Neural progenitor cell (in vitro differentiated cells): ENCODE data around the gene STRN3. TPM values are rescaled to one million over a fixed set of nuclear protein-coding genes. Genes with fewer than 3 reads are reported as not detected.

Experiments used
- DNase-seq: peaks from one replicate; pipeline ENCODE4 v3.0.0-alpha.2; 2016; ENCODE audit warnings: low spot score
- H2AFZ ChIP-seq: fragments of 200-600 bp; sonication (generic); replicated peaks from 2 replicates; pipeline ENCODE4 v1.6.1; 2016; ENCODE audit warnings: antibody characterized with exemption
- H3F3A ChIP-seq: fragments of 200-600 bp; sonication (generic); 2 replicates; pipeline ENCODE4 v1.6.1; 2016; ENCODE audit warnings: antibody characterized with exemption, low read depth
- H3K27ac ChIP-seq: fragments of 200-600 bp; sonication (generic); 2 replicates; pipeline ENCODE4 v1.5.1; 2016; ENCODE audit warnings: mild to moderate bottlenecking
- H3K27me3 ChIP-seq: fragments of 200-600 bp; sonication (generic); 2 replicates; pipeline ENCODE4 v1.6.1; 2016; ENCODE audit warnings: mild to moderate bottlenecking, moderate library complexity
- H3K36me3 ChIP-seq: fragments of 200-600 bp; sonication (generic); 2 replicates; pipeline ENCODE4 v1.5.1; 2016
- H3K4me1 ChIP-seq: fragments of 200-600 bp; sonication (generic); 2 replicates; pipeline ENCODE4 v1.6.1; 2016; ENCODE audit warnings: mixed run types
- H3K4me2 ChIP-seq: fragments of 200-600 bp; sonication (generic); 2 replicates; pipeline ENCODE4 v1.6.1; 2016
- H3K4me3 ChIP-seq: fragments of 200-600 bp; sonication (generic); 2 replicates; pipeline ENCODE4 v1.5.1; 2016
- H3K79me2 ChIP-seq: fragments of 200-600 bp; sonication (generic); 2 replicates; pipeline ENCODE4 v1.6.1; 2016; ENCODE audit warnings: low read depth
- H3K9ac ChIP-seq: fragments of 200-600 bp; sonication (generic); 2 replicates; pipeline ENCODE4 v1.6.1; 2016
- H3K9me3 ChIP-seq: fragments of 200-600 bp; sonication (generic); 2 replicates; pipeline ENCODE4 v1.5.1; 2016; ENCODE audit warnings: low read depth
- H4K20me1 ChIP-seq: fragments of 200-600 bp; sonication (generic); 2 replicates; pipeline ENCODE4 v1.6.1; 2016; ENCODE audit warnings: low read depth
- H3K27ac Mint-ChIP-seq: 3 replicates; pipeline ENCODE4 v1.8.0; 2021; ENCODE audit warnings: mixed read lengths
- H3K27me3 Mint-ChIP-seq: 2 replicates; pipeline ENCODE4 v1.8.0; 2022; ENCODE audit warnings: low read depth, mild to moderate bottlenecking, inconsistent platforms, moderate library complexity, mixed read lengths; ENCODE audit not compliant: insufficient read depth
- H3K36me3 Mint-ChIP-seq: 3 replicates; pipeline ENCODE4 v1.8.0; 2021; ENCODE audit warnings: mixed read lengths
- H3K4me1 Mint-ChIP-seq: 3 replicates; pipeline ENCODE4 v1.8.0; 2021; ENCODE audit warnings: mixed read lengths
- H3K4me3 Mint-ChIP-seq: 3 replicates; pipeline ENCODE4 v1.8.0; 2021; ENCODE audit warnings: mild to moderate bottlenecking, moderate library complexity, mixed read lengths
- H3K9me3 Mint-ChIP-seq: 3 replicates; pipeline ENCODE4 v1.8.0; 2020; ENCODE audit warnings: mixed read lengths
- CTCF ChIP-seq: fragments of 200-600 bp; sonication (generic); IDR thresholded peaks from 2 replicates; pipeline ENCODE4 v1.5.1; 2017; ENCODE audit warnings: antibody characterized with exemption, mild to moderate bottlenecking
- EZH2 ChIP-seq: fragments of 200-600 bp; sonication (generic); IDR thresholded peaks from 2 replicates; pipeline ENCODE4 v1.6.1; 2017; ENCODE audit warnings: antibody characterized with exemption, mild to moderate bottlenecking, moderate library complexity
- EZH2phosphoT487 ChIP-seq: fragments of 200-600 bp; sonication (generic); IDR thresholded peaks from 2 replicates; pipeline ENCODE4 v1.6.1; 2017; ENCODE audit warnings: antibody characterized with exemption
- total RNA-seq: library from RNA; depleted of rRNA; stranded (reverse); fragments of >200 nt; gene quantifications from 2 replicates; pipeline ENCODE4 v1.2.3, GENCODE V29; 2015; ENCODE audit warnings: low replicate concordance

Gene STRN3
- total RNA-seq, 1 donor from 2014 or later: 104 TPM

GRCh38 chr14:31013841-31014240 is 12.3 kb downstream of the STRN3 start:
- Mint-ChIP-seq H3K36me3 (peaks cover 22% of the 10 kb centered on the region), H3K9me3 (no peaks in the 10 kb centered on the region), H3K4me3 (no peak overlapping the region), H3K27me3 (no peaks in the 10 kb centered on the region), H3K4me1 (peaks cover 6% of the 10 kb centered on the region), H3K27ac (no peak overlapping the region)
- H3K4me1 ChIP-seq: no peaks in the 10 kb centered on the region
- no peak overlapping the region for H3K4me2 ChIP-seq
- H3K4me3 ChIP-seq: no peak overlapping the region
- TF ChIP-seq EZH2phosphoT487 (no peak), CTCF (no peak), EZH2 (no peak)
- no peaks in the 10 kb centered on the region for H3K27me3 ChIP-seq
- H3K79me2 ChIP-seq: peaks cover 100% of the 10 kb centered on the region
- no peaks in the 10 kb centered on the region for H3K9me3 ChIP-seq
- peaks cover 86% of the 10 kb centered on the region for H4K20me1 ChIP-seq
- no peak for DNase-seq
- no peak overlapping the region for H2AFZ ChIP-seq
- no peak overlapping the region for H3K9ac ChIP-seq
- H3F3A ChIP-seq: peaks cover 7% of the 10 kb centered on the region
- H3K27ac ChIP-seq: no peak overlapping the region
- no peaks in the 10 kb centered on the region for H3K36me3 ChIP-seq

GRCh38 chr14:31010935-31011334 is 15.2 kb downstream of the STRN3 start:
- TF ChIP-seq CTCF (no peak), EZH2phosphoT487 (no peak), EZH2 (no peak)
- peaks cover 100% of the 10 kb centered on the region for H3K79me2 ChIP-seq
- no peak overlapping the region for H3K4me2 ChIP-seq
- H3K27me3 ChIP-seq: no peaks in the 10 kb centered on the region
- Mint-ChIP-seq H3K4me1 (no peaks in the 10 kb centered on the region), H3K4me3 (no peak overlapping the region), H3K9me3 (no peaks in the 10 kb centered on the region), H3K36me3 (peaks cover 23% of the 10 kb centered on the region), H3K27ac (no peak overlapping the region), H3K27me3 (no peaks in the 10 kb centered on the region)
- H3K36me3 ChIP-seq: no peaks in the 10 kb centered on the region
- no peak overlapping the region for H3K27ac ChIP-seq
- H3K4me1 ChIP-seq: peaks cover 2% of the 10 kb centered on the region
- H2AFZ ChIP-seq: no peak overlapping the region
- H3K9me3 ChIP-seq: no peaks in the 10 kb centered on the region
- no peak overlapping the region for H3K4me3 ChIP-seq
- H3K9ac ChIP-seq: no peak overlapping the region
- DNase-seq: no peak
- H3F3A ChIP-seq: peaks cover 11% of the 10 kb centered on the region
- peaks cover 82% of the 10 kb centered on the region for H4K20me1 ChIP-seq

- peaks cover 100% of the 10 kb centered on the region for H3K79me2 ChIP-seq
- H3K9me3 Mint-ChIP-seq: no peaks in the 10 kb centered on the region
Observed at GRCh38 chr14:31009836-31010574, 16.2 kb downstream of the STRN3 start.

More at GRCh38 chr14:31009836-31010574, 16.2 kb downstream of the STRN3 start:
- H3K9me3 ChIP-seq: no peaks in the 10 kb centered on the region
- H3K36me3 ChIP-seq: no peaks in the 10 kb centered on the region
- H3K4me2 ChIP-seq: no peak overlapping the region
- H3K4me3 ChIP-seq: no peak overlapping the region
- Mint-ChIP-seq H3K27me3 (no peaks in the 10 kb centered on the region), H3K4me1 (no peaks in the 10 kb centered on the region), H3K4me3 (no peak overlapping the region), H3K36me3 (peaks cover 27% of the 10 kb centered on the region), H3K27ac (no peak overlapping the region)
- TF ChIP-seq CTCF (no peak), EZH2phosphoT487 (no peak), EZH2 (no peak)
- H2AFZ ChIP-seq: no peak overlapping the region
- H3K27ac ChIP-seq: no peak overlapping the region
- peaks cover 82% of the 10 kb centered on the region for H4K20me1 ChIP-seq
- H3K27me3 ChIP-seq: no peaks in the 10 kb centered on the region
- no peak for DNase-seq
- H3F3A ChIP-seq: peaks cover 5% of the 10 kb centered on the region
- no peak overlapping the region for H3K9ac ChIP-seq
- H3K4me1 ChIP-seq: peaks cover 2% of the 10 kb centered on the region
